Hepatocyte (in vitro differentiated cells): ENCODE measurements around the gene SETD3.

Experiments used
- CTCF ChIP-seq: fragments of 200-600 bp; sonication (generic); IDR thresholded peaks from 2 replicates; pipeline ENCODE4 v1.5.1; 2016; ENCODE audit warnings: antibody characterized with exemption, mild to moderate bottlenecking; ENCODE audit not compliant: poor library complexity
- EZH2 ChIP-seq: fragments of 200-600 bp; sonication (generic); IDR thresholded peaks from 2 replicates; pipeline ENCODE4 v1.6.1; 2016; ENCODE audit warnings: antibody characterized with exemption, mild to moderate bottlenecking, borderline replicate concordance

- TF ChIP-seq CTCF (no peak), EZH2 (no peak)
Observed at GRCh38 chr14:99383472-99384449, 96.9 kb downstream of the SETD3 start.
